ENCODE results near the gene WDR62.

WDR62 gene

GRCh38 chr19:36142496-36142895 is 87.8 kb downstream of the WDR62 start:
- DNase-seq (ENCODE audit: low read depth), result no peak

DNA sequence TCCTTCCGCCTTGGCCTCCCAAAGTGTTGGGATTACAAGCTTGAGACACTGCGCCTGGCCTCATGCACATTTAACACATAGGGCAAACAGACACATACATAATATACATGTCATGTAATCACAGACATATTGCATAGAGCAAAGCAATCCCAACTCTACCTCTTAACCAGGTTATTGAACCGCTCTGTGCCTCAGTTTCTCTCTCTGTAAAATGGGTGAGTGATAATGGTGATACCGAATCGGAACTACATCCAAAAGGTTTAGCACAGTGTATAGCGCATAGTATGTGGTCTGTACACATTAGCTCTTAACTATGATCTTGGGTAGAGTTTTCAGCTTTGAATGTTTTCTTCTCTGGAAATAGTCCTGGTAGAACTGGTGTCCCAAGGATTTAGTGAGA is 89.9 kb downstream of the WDR62 start:
- DNase-seq (ENCODE audit: low read depth), result no peak

- no peak for DNase-seq (ENCODE audit: low read depth)
Observed at GRCh38 chr19:36149673-36150406, 95.1 kb downstream of the WDR62 start.

DNA sequence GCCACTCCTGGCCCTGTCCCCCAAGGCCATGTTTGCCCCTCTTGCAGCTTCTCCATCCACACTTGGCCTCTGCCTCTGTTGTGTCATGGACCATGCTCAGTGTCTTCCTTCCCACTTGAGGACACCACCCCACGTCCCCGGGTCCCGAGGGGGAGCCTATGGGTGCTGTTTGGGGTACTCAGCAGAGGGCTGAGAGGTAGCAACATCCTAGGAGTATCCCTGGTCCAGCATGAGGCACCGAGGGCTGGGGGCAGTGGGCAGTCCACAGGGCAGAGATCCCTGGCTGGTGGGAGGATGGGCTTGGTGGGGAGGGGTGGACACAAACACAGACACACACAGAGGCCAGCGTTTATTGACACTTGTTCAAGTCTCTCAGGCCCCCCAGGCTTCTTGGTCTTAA is 95.9 kb downstream of the WDR62 start:
- no peak for DNase-seq (ENCODE audit: low read depth)

- no peak for DNase-seq (ENCODE audit: low read depth)
Observed at GRCh38 chr19:36151144-36152018, 96.7 kb downstream of the WDR62 start.

DNA sequence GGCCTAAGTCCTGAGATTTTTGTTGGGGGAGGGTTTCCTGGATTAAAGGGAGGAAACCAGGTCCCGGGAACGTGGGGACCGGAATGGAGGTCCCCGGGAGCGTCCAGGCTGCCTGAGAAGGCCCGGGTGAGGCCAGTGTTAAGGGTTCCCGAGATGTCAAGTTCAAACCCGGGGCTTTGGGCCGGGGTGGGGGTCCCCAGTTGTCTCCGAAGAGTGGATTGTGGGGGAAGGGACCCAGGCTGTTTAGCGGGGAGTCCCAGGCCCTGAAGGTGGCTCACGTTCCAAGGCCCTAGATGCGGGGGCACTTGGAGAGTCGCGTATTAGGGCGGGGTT is 97.3 kb downstream of the WDR62 start:
- DNase-seq (ENCODE audit: low read depth), result no peak

DNA sequence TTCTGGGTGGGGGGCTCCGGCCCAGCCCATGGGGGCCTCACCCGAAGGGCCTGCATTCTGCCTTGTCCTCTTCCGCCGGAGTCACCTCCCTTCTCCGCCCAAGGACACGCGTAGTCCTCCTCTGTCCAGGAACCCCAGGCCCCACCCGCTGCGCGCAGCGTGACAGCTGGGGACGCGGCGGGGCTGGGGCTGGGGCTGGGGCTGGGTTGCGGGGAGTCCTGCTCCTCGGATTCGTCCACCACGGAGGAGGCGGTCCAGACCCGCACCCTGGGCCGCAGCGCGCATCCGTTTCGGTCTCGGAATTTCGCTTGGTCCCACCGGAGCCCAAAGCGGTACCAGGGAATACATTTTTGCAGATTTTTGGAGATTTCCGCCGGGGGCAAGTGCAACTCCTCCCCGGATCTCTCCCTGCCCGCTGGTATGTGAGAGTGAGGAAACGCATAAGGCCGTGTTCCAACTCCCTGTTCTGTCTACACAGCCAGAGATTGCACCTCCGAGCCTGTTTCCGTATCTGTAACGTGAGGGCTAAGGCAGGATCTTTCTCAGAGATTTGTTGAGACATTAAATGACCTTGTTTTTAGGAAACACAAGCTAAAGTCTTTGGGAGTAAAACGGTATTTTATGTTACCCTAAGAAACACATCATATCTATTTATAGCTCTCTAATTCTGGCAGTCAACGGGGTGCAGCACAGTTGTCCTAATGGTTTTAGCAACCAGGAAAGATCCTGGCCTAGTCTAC is 97.8 kb downstream of the WDR62 start, which contains the start of gene COX7A1:
COX7A1 (minus strand) TSS at position 96 of the 740 bp plus-strand sequence; CDS start at position 56, 40 bp downstream.
- DNase-seq (ENCODE audit: low read depth), result no peak

- DNase-seq (ENCODE audit: low read depth), result no peak
Observed at GRCh38 chr19:36153126-36153525, 98.4 kb downstream of the WDR62 start.

Data from stimulated activated CD8-positive, alpha-beta memory T cell treated with anti-CD3 and anti-CD28 coated beads, Interleukin-12 subunit alpha, Interleukin-12 subunit beta, amount 100 ng/mL, for 4 hours (primary cell).